Gastroesophageal sphincter (tissue), 3 donors: Measurements from ENCODE around the gene CYSRT1.

Experiments
- POLR2A ChIP-seq, 2 donors: fragments of 450-650 bp; IDR thresholded peaks; one replicate each; pipeline ENCODE4 v1.6.1; 2017; ENCODE audit warnings: antibody characterized with exemption in 2 of 2, mild to moderate bottlenecking in 2 of 2, moderate library complexity in 1 of 2
- TF ChIP-seq, protein P1 (sequence below), 4 experiments: fragments of 200-600 bp in 2 of 4; fragments of 450-650 bp in 2 of 4; sonication (generic) in 1 of 4; IDR thresholded peaks; one replicate each; pipeline ENCODE4 v1.5.1; 2017 to 2019; ENCODE audit warnings: antibody characterized with exemption in 4 of 4, mild to moderate bottlenecking in 2 of 4, moderate library complexity in 2 of 4

DNA sequence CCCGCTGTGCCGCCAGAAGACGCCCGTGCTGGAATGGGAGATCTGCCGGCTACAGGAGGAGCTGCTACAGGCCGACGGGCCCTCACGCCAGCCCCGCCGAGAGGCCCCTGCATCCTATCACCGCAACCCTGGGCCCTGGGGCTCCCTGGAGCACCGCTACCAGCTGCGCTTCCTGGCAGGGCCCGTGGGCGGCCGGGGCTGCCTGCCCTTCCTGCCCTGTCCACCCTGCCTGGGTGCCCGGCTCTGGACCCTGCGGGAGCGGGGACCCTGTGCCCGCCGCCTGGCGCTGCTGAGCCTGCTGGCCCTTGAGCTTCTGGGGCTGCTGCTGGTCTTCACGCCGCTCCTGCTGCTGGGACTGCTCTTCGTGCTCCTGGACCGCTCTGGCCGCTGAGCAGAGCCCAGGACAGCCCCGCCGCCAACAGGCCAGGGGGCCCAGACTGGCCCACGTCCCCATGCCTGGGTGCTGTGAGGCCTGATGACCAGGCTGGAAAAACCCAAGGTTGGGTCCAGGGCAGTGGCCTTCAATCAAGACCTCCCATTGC, 6.7 kb upstream of the CYSRT1 start:
- TF ChIP-seq, protein P1, sequence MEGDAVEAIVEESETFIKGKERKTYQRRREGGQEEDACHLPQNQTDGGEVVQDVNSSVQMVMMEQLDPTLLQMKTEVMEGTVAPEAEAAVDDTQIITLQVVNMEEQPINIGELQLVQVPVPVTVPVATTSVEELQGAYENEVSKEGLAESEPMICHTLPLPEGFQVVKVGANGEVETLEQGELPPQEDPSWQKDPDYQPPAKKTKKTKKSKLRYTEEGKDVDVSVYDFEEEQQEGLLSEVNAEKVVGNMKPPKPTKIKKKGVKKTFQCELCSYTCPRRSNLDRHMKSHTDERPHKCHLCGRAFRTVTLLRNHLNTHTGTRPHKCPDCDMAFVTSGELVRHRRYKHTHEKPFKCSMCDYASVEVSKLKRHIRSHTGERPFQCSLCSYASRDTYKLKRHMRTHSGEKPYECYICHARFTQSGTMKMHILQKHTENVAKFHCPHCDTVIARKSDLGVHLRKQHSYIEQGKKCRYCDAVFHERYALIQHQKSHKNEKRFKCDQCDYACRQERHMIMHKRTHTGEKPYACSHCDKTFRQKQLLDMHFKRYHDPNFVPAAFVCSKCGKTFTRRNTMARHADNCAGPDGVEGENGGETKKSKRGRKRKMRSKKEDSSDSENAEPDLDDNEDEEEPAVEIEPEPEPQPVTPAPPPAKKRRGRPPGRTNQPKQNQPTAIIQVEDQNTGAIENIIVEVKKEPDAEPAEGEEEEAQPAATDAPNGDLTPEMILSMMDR (IDR thresholded peaks at IDR 0.05): no peak
- no peak for TF ChIP-seq POLR2A (IDR thresholded peaks at IDR 0.05)
